8988T (cell line): ENCODE data around the gene MAP1B.

Experiments
- DNase-seq: peaks from one replicate; pipeline ENCODE4 v3.0.0; 2011

The MAP1B gene

DNA sequence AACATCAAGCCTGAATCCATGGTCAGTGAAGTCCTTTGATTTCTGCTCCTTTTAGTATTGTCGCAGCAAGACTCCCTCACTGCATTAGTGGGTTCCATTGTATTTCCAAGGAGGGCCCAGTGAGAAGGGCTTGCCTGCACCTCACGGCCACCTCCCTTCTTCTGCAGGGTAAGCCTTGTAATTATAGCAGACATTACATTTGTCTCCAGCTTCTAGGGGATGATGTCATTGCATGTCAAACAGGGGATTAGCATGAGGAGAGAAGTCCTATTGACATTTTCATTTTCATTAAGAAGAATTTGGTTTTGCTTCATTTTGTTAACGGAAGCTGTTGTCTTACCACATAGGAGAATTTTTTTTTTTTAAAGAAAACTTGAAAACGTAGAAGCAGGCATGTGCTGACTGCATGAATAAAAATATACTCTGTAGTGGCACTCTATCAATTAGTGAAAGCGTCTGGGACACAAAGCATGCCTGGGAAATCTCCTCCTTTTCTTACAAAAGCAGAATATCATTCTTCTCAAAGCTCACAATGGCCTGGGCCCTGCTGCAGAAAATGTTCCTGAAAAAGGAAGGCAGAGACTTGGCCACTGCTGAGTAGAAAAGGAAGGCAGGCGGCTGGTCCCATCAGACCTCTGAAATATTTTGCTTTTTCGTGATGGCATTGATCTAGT lies 27.1 kb downstream of the MAP1B start:
- no peak for DNase-seq

DNA sequence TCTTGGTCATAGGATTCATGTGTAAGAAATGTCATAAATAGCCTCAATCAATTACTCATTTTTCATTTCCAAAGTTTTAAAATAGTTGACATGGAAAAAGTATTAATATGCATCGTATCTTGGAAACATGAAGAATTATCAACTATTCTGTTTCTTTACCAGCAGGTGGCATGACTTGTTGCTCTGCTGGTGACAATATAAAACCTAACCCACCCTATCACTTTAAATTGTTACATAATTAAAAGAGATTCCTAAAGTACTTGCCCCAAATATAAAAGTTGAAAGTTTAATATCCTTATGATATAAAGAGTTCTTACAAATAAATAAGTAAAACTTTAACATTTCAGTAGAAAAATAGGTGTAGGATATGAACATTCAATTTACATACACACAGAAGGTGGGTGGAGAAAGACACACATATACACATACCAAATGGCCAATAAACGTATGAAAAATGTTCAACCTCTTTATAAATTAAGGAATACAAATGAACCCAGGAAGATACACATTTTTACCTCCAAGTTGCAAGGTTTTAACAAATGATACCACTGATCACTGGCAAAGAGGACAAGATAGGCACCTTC lies 30.6 kb downstream of the MAP1B start:
- no peak for DNase-seq

DNA sequence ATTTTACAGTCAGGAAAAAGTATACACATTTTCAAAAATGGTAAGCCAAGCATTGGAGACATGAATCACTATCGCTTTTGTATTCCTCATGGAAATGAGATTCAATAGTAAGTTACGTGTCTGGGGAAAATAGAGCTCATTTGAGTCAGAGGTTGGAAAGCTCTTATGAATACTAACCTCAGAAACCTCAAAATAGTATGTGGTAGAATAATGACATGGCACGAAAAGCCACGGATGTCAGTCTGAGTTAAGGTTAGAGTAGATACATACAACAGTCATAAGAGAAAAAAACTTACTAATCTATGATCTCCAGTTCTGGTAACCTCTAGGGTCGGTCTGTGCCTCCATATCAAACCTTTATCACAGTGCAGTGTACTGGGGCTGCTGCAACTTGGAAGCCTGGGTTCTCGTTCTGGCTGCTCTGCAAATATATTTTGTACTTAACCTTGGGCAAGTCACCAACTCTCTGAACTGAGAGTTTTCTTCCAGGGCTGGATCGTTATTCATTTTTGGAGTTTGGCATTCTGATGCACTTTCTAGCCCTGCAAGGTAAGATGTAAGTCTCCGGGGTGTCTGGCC lies 31.8 kb downstream of the MAP1B start:
- no peak for DNase-seq

DNA sequence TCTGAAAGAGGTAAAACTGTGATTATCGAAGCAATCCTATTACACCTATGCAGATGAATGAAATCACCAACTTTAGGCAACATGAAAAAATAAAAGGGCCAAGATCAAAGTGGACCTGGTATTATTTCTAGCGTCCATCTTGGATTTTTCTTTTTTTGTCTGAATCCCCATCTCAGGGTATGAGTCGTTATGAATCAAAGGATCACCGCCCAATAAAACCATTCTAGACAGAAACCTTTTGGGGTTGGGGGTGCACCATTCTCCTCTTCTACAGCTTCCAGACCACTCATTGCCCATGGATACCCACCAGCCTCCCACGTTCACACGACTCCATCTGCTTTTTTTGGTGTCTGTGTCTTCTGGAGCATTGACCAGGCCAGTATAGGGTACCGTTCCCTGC lies 33.4 kb downstream of the MAP1B start:
- no peak for DNase-seq

DNA sequence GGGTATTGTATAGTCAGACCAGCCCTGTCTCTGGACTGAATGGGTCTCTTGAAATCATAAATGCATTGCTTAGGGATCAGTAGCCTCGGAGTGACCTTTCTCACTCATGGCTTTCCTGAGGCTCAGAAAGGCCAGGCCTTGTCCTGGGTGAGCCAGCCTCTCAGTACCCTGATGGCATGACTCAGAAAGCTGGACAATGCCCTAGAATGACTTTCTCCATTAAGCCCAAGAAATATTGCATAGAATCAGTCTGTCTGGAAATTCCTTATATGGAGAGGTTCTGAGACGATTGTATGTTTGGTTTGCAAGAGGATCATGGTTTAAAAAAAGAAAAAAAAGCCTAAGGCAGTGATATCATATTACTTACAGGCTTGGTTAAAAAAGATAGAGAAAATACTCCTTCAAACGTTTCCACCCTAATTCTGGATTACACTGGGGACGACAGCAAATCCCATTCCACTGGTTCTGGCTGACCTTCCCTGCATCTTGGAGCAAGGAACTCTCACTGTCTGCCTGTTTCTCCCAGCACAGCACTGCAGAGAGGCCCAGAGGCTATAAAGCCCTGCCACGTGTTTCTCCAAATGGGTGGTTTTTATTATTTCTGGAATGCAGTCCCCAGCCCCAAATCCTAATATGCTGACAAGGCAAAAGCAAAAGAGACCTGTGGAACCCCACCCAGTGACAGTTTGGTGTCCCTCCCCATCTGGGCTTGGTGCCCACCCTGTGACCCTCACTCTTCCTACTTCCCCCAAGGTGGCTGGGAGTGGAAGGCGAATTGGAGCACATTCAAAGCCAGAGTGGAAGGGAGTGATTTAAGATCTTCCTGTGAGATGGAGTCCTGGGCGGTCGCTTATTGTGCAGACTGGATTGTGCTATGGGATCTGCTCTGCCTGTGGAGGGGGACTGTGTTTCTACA lies 34.4 kb downstream of the MAP1B start:
- DNase-seq, result no peak

DNA sequence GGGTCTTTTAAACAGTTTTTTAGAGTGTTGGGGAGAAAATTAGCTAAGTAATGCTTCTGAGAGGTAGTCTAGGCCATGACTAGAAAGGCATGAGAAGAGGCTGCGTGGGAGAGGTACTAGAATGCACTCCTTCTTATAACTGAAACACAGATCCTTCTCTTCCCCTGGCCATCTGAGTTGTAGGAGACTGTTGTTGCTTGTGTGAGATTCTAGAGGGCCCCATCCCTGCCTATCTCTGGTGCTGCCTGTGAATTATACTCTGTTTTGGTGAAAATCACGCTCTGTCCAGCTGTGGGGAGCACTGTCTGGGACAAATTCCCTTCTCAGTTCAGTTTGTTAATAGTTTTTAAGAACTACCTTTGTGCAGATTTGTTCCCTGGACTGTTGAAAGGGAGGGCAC lies 37.5 kb downstream of the MAP1B start:
- no peak for DNase-seq

DNA sequence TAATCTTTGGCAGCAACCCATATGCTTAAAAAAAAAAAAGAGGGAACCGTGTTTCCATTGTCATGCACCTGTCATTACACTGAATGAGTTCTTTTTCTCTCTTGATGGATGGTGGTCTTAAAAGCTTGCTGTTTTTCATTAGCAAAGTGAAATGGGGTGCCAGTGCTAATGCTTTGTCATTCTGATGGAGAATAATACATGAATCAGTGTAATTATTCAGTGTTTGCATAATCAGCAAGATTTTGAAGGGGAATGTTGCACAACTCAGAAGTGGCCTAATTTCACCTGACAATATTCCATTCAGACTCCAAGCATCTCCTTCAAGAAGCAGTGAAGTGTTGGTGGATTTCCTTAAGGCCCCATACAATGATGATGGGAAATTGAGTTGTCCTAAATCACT lies 38.1 kb downstream of the MAP1B start:
- DNase-seq, result no peak

DNA sequence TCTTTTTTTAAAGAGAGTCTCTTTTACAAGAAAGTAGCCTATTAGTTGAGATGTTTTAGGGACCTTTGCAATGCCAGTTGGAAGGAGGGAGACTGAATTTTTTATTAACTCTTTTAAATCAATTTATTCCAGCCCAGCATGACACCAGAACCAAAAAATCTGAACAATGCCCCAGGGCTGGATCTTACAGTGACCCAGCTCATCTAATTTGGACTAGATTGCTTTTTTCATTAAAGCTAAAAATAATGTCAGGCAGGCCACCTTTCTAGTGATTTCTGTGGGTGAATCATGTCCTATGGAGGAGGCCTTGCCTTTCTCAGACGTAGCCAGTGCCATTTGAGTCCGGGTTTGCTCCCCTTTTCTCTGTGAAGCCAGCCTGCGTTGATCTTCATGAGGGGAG lies 38.8 kb downstream of the MAP1B start:
- DNase-seq, result no peak

DNA sequence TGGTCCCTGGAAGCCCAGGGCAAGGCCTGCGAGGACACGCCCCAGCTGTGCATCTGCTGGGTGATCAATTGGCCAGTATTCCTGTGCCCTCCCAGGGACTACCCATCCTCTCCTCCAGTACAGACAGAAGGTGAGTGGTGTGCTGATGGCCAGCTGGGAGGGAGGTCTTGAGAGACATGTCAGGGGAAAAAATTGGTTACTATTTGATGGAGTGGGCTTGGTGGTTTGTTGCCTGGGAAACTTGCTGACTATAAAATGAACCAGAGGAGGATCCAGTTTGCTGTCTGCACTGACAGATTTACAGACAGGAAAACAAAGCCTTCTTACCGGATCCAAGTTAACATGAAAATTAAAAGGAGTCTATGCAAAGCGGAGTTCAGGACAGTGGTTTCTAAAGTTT lies 40.3 kb downstream of the MAP1B start:
- no peak for DNase-seq

DNA sequence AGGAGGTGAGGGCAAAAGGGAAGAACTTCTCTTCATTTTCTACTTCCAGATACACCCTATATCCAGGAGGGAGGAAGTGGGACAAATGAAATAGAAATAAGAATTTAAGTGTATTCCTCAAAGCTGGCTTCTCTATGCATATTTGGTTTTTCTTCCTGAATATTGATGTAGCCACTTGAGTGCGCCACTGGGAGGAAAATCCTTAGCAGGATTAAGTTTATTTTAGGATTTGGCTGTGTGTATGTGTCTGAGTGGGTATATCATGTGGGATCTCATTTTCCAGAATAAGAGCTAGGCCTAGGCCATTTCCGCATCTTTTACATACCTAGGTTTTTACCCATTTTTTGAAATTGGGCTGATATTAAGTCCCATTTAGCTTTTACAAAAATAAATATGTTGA lies 42.5 kb downstream of the MAP1B start:
- no peak for DNase-seq

DNA sequence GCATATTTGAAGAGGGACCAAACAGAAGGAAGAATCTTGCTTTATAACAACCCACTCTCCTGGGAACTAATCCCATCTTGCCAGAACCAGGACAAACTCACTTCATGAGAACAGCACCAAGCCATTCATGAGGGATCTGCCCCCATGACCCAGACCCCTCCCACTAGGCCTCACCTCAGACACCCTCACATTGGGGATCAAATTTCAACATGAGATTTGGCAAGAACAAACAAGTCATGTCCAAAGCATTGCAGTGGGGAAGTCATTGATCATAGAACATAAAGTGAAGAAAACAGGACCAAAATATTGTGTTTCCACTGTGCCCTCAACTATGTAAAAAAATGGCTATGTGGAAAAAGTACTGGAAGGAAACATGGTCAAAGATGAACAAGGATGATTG lies 43.9 kb downstream of the MAP1B start:
- no peak for DNase-seq

DNA sequence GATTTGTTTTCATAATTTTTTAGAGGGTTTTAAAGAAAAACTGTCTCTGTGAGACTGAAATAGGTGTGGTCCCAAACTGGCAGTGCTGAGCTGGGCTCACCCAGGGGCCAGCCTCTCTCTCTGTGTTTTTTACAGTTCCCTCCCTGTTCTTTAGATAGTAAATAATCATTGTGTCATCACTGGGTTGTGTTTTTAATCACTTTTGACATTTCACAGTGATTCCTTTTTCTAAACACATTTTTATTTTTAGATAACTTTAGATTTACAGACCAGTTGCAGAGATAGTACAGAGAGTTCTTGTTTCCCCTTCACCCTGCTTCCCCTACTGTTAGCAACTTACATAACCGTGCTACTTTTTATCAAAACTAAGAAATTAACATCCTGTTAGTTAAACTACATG lies 44.4 kb downstream of the MAP1B start:
- no peak for DNase-seq

DNA sequence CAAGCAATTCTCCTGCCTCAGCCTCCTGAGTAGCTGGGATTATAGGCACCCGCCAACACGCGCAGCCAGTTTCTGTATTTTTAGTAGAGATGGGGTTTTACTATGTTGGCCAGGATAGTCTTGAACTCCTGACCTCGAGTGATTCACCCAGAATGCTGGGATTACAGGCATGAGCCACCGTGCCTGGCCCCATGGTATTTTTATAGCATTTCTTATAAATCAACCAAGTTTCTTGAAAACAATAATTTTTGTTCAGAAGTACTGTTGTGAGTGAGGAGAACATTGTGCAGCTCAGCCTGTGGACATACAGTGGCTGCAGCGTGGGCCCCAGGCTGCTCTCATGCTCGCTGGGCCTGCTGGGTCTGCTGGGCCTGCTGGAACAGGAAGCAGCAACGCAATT lies 45.3 kb downstream of the MAP1B start:
- DNase-seq, result no peak

DNA sequence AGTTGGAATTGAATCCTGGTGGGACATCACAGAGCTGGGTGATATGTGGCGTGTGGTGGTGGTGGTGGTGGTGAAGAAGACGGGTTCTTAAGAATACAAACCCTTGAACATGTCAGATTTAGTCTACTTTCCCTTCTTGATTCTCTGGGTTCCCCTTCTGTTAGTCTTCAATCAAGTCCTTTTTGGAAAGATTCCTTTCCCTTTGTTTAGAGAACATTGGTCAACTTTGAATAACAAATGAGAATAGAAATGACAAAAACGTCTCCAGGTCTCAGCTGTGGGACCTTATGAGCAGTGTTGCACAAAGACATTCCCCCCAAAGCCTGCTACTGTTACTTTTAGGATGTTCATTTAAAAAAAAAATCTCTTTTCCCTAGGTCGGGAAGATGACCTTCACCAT lies 46.3 kb downstream of the MAP1B start:
- no peak for DNase-seq

DNA sequence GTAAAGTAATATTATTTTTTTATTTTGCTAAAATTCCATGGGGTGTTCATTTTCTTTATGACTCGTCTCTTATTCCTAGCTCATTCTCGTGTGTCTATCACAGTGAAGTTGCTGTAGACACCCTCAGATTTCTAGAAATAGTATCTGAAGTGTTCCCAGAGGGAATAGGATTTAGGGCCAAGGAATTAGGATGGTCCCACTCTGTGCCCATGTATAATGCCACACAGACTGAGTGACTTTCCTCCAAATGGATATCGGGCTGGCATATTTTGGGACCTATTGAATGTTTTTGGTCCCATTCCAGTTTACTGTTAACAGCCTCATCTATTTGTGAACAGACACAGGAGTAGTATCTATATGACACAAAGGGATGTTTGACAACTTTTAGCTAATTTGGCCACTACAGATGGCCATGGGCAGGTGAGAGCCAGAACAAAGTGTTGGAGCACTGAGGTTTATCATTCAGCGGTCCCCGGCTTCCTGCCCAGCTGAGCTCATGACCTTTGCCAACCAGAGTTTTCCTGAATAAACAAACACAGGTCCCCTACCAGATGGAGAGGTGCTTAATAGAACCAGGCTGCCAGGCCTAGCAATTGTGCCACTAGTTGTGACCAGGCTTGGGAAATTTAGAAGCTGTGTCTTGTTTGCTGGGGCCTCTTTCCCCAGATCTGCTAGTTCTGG lies 46.9 kb downstream of the MAP1B start:
- DNase-seq, result no peak

DNA sequence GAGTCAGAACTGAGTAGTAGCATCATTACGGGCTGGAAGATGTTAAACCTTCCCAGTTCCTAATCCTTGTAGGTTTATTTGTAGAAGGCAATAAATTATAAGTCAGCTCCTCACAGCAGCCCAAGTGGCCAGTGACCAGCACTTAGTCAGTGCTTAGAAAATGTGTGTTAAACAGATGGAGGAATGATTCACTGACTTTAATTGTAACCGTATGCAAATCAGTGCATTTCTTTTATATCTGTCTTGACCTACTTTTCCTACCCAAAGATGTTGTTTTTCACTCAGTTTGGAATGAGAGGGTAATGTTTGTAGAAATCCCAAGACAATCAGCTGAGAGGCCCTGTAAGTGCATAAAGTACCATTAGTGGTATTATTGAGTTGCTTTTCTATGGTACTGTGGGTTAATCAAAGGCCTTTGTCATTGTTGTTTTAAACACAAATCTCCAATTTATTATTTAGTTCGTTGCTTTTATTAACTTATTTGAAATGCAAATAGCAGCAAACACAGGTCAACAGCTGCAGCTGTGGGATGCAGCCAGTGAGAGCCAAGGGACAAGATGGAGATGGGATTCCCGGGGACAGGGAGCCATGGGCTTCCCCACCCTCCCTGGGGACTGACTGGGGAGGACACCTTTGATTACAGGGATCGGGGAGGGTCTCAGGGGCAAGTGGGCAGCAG lies 49.8 kb downstream of the MAP1B start:
- no peak for DNase-seq

DNA sequence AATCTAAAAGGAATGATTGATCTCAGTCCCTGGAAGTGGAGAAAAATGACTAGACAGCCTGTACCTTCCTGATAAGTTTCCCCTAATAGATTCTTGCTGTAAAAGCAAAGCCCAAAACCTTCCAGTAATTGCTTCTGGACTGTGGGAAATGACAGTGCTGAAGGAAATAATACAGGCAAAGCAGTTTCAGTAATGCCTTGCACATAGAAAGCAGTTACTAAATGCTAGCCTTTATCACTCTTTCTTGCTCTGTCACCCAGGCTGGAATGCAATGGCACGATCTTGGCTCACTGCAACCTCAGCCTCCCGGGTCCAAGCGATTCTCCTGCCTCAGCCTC lies 50.3 kb downstream of the MAP1B start:
- no peak for DNase-seq

DNA sequence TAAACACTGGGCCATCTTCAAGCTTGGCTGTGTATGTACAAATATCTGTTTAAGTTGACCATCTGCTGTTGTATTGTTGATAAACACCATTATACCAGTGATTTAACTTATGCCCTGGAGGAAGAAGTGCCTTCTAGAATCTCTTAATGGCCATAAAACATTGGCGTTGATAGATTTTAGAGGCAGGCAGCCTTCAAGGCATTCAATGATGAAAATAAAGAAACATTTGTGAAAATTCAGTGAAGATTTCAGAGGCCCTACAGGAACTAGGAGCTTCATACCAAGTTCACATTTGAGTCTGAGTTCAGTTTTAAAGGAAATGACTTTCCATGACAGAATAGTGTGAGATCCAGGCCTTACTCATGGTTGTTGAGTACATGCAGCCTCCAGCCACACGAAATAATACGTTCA lies 52.2 kb downstream of the MAP1B start:
- no peak for DNase-seq

DNA sequence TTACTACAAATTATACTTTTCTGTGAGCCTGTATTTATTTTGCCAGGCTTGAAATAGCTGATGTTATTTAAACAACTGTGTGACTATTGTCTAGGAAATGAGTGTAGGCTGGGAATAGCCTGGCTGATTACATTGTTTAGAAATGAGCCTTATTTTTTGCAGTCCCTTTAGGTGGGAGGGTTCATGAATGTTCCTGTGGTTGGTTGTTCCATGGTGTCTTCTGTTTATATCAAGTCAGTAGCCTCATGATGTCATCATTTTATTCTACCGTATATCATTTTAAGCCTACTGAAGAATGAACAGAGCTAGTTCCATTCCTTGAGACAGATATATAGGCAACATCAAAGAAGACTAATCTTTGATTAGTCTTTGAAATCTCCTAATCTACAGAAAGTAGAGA lies 53.1 kb downstream of the MAP1B start:
- DNase-seq, result no peak

DNA sequence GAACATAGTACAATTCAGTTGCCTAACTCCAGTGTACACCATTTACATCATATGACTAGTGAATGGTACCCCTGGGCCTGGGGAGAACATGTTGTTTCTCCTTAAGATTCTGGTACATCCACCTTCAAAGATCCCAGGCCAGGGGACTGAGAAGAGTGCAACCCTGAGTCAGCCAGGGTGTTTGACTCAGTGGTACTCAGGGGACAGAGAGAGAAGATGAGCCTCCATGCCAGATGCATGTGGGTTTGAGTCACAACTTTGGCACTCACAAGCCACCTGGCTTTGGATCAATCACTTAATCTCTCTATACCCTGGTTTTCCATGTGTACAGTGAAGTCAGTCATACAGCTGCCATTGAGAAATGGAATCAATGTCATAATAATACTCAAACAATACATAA lies 53.7 kb downstream of the MAP1B start:
- DNase-seq, result no peak

DNA sequence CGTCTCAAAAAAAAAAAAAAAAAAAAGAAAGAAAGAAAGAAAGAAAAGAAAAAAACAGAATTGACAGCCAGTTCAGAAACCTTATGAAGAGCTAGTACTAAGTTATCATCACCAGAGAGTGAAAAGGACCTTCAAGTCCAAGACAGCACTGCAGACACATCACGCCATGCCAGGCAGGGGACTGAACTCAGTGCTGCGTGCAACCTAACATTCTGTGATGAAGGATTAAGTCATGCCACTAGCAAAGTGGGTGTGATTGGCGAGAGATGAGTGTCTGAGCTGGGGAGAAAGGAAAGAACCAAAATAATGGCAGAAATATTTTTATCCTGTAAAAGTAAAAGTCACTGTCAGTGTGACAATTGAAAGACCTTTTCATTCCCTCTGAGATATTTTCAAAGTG lies 54.7 kb downstream of the MAP1B start:
- DNase-seq, result no peak

DNA sequence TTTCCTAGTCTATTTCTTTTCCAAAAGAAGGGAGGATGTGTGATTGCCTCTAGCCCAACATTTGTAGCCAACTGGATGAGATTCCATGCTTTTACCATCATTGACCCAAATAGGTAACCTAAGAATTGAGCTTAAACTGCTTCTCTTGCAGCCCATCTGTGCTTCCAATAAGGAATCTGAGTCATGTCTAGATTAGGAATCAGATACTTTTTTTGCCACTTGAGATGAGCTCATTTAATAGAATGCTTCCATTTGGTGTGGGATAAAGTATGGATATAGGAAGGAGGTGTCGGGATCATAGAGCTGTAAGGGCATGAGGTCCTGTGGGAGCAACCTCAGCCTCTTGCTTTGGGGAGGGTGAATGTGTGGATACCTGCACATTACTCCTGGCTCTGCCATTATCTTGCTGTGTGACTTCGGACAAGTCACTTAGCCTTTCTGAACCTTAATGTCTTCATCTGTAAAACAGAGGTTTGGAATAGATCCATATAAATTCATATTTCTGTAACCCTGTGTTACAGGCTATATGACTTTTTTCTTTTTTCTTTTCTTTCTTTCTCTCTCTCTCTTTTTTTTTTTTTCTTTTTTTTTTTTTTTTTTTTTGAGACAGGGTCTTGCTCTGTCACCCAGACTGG lies 56.2 kb downstream of the MAP1B start:
- no peak for DNase-seq
